ENCODE measurements around the gene STOML1. TPM values are rescaled to one million over a fixed set of nuclear protein-coding genes. Genes with fewer than 3 reads are reported as not detected.

Gene STOML1
- polyA plus RNA-seq, 3 donors = 3.8 to 5.1 (median 4.7) TPM

- Histone ChIP-seq H3K4me1 (ENCODE audit: control insufficient read depth in 1 of 2, insufficient read depth in 2 of 2, low read length in 2 of 2) (peaks cover 24 to 40% of the 10 kb centered on the region in 2 donors), H2AFZ (ENCODE audit: insufficient read depth, low read depth, low read length, poor library complexity, severe bottlenecking) (no peak overlapping the region), H3K9ac (ENCODE audit: insufficient read depth, low read length, poor library complexity, severe bottlenecking) (no peak overlapping the region), H3K27ac (ENCODE audit: low read depth in 1 of 2, low read length in 2 of 2) (peak overlapping the region in 1 of 2 donors; percentile 64), H3K36me3 (replicated peaks in 1 of 2; ENCODE audit: control insufficient read depth in 1 of 2, insufficient read depth in 2 of 2, low read length in 2 of 2) (peaks cover 39 to 75% of the 10 kb centered on the region in 2 donors), H3K4me3 (replicated peaks in 1 of 3; ENCODE audit: low read depth in 2 of 3, low read length in 3 of 3) (no peak overlapping the region), H3K4me2 (replicated peaks; ENCODE audit: extremely low read depth, low read length, poor library complexity, severe bottlenecking) (no peak overlapping the region), H3K79me2 (ENCODE audit: insufficient read depth, low read length) (peaks cover 98% of the 10 kb centered on the region), H4K20me1 (ENCODE audit: insufficient read depth, low read length) (peaks cover 99% of the 10 kb centered on the region), H3K27me3 (ENCODE audit: control insufficient read depth in 2 of 2, insufficient read depth in 2 of 2, low read length in 2 of 2) (no peaks in the 10 kb centered on the region), H3K9me3 (replicated peaks in 1 of 2; ENCODE audit: control insufficient read depth in 1 of 2, insufficient read depth in 1 of 2, low read length in 2 of 2) (no peaks in the 10 kb centered on the region)
- 68% methylated on average over 5 of the region's 11 CpGs for WGBS (ENCODE audit: insufficient coverage)
- Mint-ChIP-seq H3K9me3 (peaks cover 0 to 3% (median 0%) of the 10 kb centered on the region in 7 donors), H3K4me3 (no peak overlapping the region), H3K4me1 (peaks cover 56% of the 10 kb centered on the region), H3K36me3 (peaks cover 48 to 68% of the 10 kb centered on the region in 2 donors), H3K27ac (peak overlapping the region in 4 of 7 donors; percentile 8 to 61 (median 36)), H3K27me3 (ENCODE audit: low read depth in 3 of 3) (no peaks in the 10 kb centered on the region)
- DNase-seq = no peak
- TF ChIP-seq CTCF (IDR thresholded peaks at IDR 0.05) = no peak
- intact Hi-C loops (cut with micrococcal nuclease) = no loop called here
Measured at GRCh38 chr15:74006774-74007639, 14.9 kb upstream of the STOML1 start.

GRCh38 chr15:73997986-73998385, 5.9 kb upstream of the STOML1 start:
- no peak for DNase-seq
- H3K4me1 Mint-ChIP-seq = peaks cover 44% of the 10 kb centered on the region
- Histone ChIP-seq H3K4me1 (ENCODE audit: control insufficient read depth in 1 of 2, insufficient read depth in 2 of 2, low read length in 2 of 2) (peaks cover 31 to 46% of the 10 kb centered on the region in 2 donors), H3K9me3 (replicated peaks in 1 of 2; ENCODE audit: control insufficient read depth in 1 of 2, insufficient read depth in 1 of 2, low read length in 2 of 2) (no peaks in the 10 kb centered on the region), H3K79me2 (ENCODE audit: insufficient read depth, low read length) (peaks cover 90% of the 10 kb centered on the region), H3K27ac (ENCODE audit: low read depth in 1 of 2, low read length in 2 of 2) (peak overlapping the region in 1 of 2 donors; percentile 94), H4K20me1 (ENCODE audit: insufficient read depth, low read length) (peaks cover 59% of the 10 kb centered on the region), H2AFZ (ENCODE audit: insufficient read depth, low read depth, low read length, poor library complexity, severe bottlenecking) (no peak overlapping the region), H3K27me3 (ENCODE audit: control insufficient read depth in 2 of 2, insufficient read depth in 2 of 2, low read length in 2 of 2) (no peaks in the 10 kb centered on the region), H3K9ac (ENCODE audit: insufficient read depth, low read length, poor library complexity, severe bottlenecking) (no peak overlapping the region), H3K4me3 (replicated peaks in 1 of 3; ENCODE audit: low read depth in 2 of 3, low read length in 3 of 3) (peak overlapping the region in 1 of 3 experiments; percentile 94), H3K4me2 (replicated peaks; ENCODE audit: extremely low read depth, low read length, poor library complexity, severe bottlenecking) (peak overlapping the region; percentile 98), H3K36me3 (replicated peaks in 1 of 2; ENCODE audit: control insufficient read depth in 1 of 2, insufficient read depth in 2 of 2, low read length in 2 of 2) (peaks cover 23 to 53% of the 10 kb centered on the region in 2 donors)
- H3K27ac Mint-ChIP-seq = peak overlapping the region in 4 of 7 donors; percentile 22 to 94 (median 81)
- no peak overlapping the region for H3K4me3 Mint-ChIP-seq
- WGBS (ENCODE audit: insufficient coverage) = 95% methylated on average over 27 of the region's 27 CpGs
- H3K27me3 Mint-ChIP-seq (ENCODE audit: low read depth in 3 of 3) = peaks cover 0 to 3% (median 0%) of the 10 kb centered on the region in 3 donors
- intact Hi-C loops (cut with micrococcal nuclease) = loop anchor here in 1 of 2 donors (10.0 kb wide), 1 partner anchor 1447 kb away; no protein-coding TSS in a partner anchor
- peaks cover 26 to 49% of the 10 kb centered on the region in 2 donors for H3K36me3 Mint-ChIP-seq
- H3K9me3 Mint-ChIP-seq = peaks cover 0 to 5% (median 0%) of the 10 kb centered on the region in 7 donors
- no peak for TF ChIP-seq CTCF (IDR thresholded peaks at IDR 0.05)
